B cell (primary cell): ENCODE data around the gene GPR22.

Source experiments
- EZH2 ChIP-seq: IDR thresholded peaks from 2 replicates; pipeline ENCODE4 v1.6.1; 2012; ENCODE audit warnings: borderline replicate concordance, low read depth, mild to moderate bottlenecking, moderate library complexity, low read length; ENCODE audit not compliant: insufficient read depth, poor library complexity, severe bottlenecking
- TF ChIP-seq, protein P1 (sequence below): fragments of 200-600 bp; IDR thresholded peaks from one replicate; pipeline ENCODE4 v1.8.0; 2022; ENCODE audit warnings: antibody characterized with exemption, mild to moderate bottlenecking

DNA sequence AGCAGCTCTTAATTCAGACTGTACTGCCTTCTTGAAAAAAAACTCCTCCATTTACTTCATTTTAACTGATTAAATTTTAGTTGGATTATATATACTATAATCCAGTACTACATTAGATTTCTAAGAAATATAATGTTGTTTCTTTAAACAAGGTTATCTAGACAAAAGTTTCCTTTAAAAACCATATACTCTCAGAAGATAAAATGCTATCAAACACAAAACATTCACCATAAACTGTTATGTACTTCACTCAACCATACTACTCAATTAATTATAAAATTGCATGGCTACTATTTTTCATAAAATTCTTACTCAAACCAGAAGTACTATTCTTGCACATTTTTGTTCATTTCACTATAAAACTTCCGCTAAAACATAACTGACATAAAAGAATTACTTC lies 12.7 kb downstream of the GPR22 start:
- TF ChIP-seq, protein P1, sequence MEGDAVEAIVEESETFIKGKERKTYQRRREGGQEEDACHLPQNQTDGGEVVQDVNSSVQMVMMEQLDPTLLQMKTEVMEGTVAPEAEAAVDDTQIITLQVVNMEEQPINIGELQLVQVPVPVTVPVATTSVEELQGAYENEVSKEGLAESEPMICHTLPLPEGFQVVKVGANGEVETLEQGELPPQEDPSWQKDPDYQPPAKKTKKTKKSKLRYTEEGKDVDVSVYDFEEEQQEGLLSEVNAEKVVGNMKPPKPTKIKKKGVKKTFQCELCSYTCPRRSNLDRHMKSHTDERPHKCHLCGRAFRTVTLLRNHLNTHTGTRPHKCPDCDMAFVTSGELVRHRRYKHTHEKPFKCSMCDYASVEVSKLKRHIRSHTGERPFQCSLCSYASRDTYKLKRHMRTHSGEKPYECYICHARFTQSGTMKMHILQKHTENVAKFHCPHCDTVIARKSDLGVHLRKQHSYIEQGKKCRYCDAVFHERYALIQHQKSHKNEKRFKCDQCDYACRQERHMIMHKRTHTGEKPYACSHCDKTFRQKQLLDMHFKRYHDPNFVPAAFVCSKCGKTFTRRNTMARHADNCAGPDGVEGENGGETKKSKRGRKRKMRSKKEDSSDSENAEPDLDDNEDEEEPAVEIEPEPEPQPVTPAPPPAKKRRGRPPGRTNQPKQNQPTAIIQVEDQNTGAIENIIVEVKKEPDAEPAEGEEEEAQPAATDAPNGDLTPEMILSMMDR: no peak
- TF ChIP-seq EZH2: no peak
